GM23248 (cell line): Measurements from ENCODE around the gene C1orf87.

Experiments
- EZH2 ChIP-seq: fragments of 200-600 bp; sonication (generic); IDR thresholded peaks from 2 replicates; pipeline ENCODE4 v1.6.1; 2018; ENCODE audit warnings: antibody characterized with exemption, mild to moderate bottlenecking; ENCODE audit not compliant: insufficient read depth, poor library complexity, severe bottlenecking
- EZH2phosphoT487 ChIP-seq: fragments of 200-600 bp; sonication (generic); IDR thresholded peaks from 2 replicates; pipeline ENCODE4 v1.6.1; 2018; ENCODE audit warnings: antibody characterized with exemption, moderate library complexity, mild to moderate bottlenecking, low read depth; ENCODE audit not compliant: insufficient read depth

DNA sequence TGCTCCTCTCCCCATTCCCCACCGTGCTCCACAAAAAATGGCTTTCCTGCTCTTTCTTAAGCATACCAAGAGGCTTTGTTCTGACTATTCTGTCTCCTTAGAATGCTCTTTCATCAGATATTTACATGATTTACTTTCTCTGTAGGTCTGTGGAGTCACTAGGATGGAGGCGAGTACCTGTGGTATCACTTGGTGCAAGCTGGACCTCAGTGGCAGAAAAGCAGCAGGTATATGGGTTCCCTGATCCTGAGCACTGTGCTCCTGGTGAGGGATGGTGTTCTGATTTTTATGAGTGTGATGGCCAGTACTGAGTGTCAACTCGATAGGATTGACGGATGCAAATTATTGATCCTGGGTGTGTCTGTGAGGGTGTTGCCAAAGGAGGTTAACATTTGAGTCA is 10.0 kb downstream of the C1orf87 start:
- TF ChIP-seq EZH2phosphoT487 (no peak), EZH2 (no peak)
